GM18520 (cell line): ENCODE results near the gene DRG2.

ENCODE experiments used
- ATAC-seq: cut with Tn5 transposase; IDR thresholded peaks from one replicate; pipeline ENCODE4 v1.9.1; 2021; ENCODE audit not compliant: unreplicated experiment

The DRG2 gene

GRCh38 chr17:18074566-18075272, 13.0 kb upstream of the DRG2 start:
- no peak for ATAC-seq

- no peak for ATAC-seq
Measured at GRCh38 chr17:18076936-18077335, 10.8 kb upstream of the DRG2 start.

GRCh38 chr17:18079543-18079942, 8.2 kb upstream of the DRG2 start:
- ATAC-seq, result no peak

- no peak for ATAC-seq
Measured at GRCh38 chr17:18084256-18084655, 3.5 kb upstream of the DRG2 start.

DNA sequence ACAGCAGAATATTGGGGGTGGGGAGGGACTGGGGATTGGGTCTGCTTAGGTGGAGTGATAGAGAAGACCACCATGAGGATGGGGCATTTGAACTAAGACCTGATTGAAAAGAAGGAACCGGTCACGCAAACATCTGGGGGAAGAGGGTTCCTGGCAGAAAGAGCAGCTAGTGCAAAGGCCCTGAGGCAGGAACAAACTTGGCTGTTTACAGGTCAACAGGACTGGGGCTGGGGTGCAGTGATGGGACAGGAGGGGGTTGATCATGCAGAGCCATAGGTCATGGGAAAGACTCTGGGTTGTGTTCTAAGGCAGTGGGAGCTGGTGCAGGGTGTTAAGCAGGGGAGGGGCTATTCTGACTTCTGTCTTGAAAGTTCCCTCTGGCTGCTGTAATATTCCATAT, 1.9 kb downstream of the DRG2 start:
- ATAC-seq, result no peak

DNA sequence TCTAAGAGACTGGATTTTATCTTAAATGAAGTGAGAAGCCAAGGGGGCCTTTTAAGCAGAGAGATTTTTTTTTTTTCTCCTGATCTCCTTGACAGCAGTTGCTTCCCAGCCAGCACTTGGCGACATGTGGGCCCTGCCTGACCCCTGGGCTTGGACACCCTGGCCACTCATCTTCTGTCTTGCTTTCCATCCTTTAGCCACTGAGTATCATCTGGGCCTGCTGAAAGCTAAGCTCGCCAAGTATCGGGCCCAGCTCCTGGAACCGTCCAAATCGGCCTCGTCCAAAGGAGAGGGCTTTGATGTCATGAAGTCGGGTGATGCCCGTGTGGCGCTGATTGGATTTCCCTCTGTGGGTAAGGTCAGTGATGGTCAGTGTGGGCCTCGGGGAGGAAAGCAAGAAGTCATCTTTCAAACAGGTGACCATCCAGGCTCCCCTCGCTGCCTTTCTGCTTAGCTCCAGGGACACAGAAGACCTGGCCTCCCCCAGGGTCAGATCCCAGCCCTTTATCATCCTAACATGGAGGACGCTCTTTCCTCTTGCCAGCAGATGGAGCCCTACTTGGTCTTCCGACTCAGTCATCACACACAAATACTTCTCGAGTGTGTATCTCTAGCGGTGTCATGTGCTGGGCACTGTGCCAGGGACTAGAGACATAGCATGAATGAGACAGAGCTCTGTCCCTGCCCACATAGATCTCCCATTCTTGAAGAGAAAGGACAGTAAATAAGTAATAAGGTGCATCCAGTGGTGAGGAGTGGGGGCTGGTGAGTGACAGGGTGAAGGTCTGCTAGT, 6.1 kb downstream of the DRG2 start:
- ATAC-seq, result no peak

- no peak for ATAC-seq
Measured at GRCh38 chr17:18094409-18094807, 6.7 kb downstream of the DRG2 start.

- no peak for ATAC-seq
Measured at GRCh38 chr17:18099516-18099915, 11.8 kb downstream of the DRG2 start.

GRCh38 chr17:18100616-18101015, 12.9 kb downstream of the DRG2 start:
- no peak for ATAC-seq

- no peak for ATAC-seq
Measured at GRCh38 chr17:18101828-18102227, 14.1 kb downstream of the DRG2 start.

DNA sequence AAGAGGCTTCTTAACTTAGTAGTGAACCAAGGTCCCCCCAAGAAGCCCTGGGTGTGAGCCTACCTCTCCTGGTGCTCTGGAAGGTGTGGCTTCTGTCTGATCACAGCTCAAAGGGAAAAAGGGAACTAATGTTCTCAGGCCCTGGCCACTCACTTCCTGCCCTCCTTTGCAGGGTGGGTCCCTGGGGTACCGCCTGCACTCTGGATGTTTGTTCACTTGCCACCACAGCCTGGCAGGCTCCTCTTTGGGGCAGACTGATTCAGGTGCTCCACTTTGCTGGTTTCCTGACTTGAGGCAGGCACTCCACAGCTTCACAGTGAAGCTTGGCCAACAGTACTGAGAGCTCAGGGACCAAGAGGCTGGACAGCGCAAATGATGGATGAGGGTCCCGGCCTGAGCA, 14.9 kb downstream of the DRG2 start:
- ATAC-seq, result no peak

DNA sequence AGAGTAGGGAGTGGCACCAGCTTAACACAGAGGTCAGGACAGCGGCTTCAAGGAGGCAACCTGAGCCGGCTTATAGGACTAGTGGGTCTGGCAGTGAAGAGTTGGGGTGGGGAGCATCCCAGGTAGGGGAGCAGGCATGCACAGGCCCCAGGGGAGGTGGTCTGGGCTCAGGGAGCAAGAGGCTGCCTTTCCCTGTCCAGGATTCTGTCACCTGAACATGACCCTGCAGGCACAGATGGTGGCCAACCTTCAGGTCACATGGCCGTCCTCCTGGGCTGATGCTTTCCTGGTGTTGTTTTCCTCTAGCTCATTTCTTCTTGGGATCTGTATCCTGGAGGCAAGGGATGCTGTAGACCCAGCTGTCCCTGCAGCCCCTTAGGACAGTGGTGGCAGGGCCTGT, 17.3 kb downstream of the DRG2 start:
- ATAC-seq, result no peak

DNA sequence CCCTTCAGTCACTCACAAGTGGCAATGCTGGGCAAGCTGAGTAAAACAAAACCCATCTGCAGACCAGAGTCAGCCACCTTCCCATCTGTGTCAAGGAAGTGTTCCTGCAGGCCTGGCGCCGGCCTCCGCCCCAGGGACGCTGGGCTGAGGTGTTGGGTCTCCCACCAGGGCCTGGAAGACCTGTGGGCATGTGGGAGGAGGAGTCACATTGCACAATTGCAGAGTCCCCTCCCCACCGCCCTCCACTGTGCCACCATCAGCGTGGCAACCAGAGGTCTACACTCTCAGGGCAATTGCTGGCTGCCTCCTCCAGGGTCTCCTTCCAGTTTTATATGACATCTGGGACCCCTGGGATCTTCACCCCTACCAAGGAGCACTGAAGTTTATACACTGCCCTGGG, 17.8 kb downstream of the DRG2 start:
- ATAC-seq, result no peak

DNA sequence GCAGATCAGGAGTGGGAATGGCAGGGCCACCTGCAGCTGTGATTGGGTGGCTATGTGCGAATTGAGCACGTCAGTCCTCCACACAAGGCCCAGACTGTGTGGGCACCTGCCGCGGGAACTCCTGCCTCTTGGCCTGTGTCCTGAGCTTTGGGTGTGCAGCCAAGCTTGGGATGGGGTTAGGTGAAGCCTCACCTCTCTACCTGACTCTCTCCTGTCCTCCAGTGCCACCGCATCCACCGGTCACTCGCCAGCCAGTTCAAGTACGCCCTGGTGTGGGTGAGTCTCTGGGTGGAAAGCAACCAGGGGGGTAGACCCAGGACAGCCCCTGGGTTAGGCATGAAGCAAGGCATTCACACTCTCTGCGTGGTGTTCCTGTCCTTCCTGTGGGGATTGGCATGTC, 18.5 kb downstream of the DRG2 start:
- no peak for ATAC-seq

- ATAC-seq, result no peak
Measured at GRCh38 chr17:18107061-18107790, 19.5 kb downstream of the DRG2 start.

DNA sequence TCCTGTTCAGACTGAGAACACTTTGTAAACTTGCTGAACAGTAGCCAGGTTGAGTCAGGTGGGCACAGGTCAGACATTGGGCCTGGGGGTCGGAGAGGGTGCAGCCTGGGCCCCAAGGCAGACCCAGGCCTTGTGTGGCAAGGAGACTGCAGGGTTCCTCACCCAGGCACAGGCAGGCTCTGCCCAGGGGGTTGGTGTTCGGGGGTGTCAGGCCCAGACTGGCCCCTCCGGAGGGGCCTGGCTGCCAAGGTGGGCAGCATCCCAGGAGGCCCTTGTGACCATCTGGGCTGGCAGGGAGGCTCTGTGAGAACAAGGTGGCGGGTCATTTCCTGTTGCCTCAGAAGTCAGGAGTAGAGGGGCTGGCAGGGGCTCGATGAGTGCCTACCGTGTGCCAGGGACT, 20.2 kb downstream of the DRG2 start:
- ATAC-seq, result no peak

DNA sequence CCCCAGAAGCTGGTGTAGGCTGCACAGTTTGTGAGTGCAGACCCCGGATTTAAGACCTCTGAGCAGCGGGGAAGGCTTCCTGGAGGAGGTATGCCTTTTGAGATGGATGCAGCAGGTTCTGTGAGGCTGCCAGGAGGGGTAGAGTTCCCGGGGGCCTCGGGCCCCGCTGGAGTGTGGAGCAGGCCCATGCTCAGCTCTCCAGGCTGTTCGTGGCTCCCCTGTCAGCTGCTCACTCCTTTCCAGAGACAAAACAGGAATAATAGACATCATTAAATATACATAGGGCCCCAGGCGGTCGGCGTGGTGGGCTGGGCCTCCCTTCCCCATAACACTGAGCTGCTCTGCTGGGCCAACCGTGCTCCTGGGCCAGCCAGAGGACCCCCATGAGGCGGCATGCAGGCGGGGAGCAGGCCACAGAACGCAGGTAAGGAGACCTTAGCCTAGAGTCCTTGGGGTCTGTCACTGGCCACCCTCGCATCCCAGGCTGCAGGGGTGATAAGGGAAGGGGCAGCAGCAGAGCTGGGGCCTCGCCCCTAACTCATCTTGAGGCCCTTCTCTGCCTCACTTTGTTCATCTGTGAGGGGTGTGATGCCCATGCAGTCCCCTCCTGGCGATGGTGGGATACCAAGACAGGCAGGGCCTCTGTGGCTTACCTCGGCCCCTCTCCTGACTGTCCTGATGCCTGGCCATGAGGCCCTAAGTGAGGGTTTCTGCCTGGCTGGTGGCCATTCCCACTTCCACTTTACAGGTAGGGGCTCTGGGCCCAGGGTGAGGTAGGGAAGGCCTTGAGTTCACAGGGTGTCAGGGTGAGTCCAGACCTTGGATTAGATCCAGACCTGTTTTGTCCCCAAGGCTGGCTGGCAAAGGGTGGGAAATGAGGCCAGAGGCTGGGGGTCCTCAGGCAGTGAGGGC, 20.9 kb downstream of the DRG2 start, which contains the start of gene MYO15A:
TSS of gene MYO15A (plus strand) at position 356 of the 912 bp plus-strand sequence. CDS start 10,045 bp downstream, outside the sequence.
- ATAC-seq, result no peak

GRCh38 chr17:18109935-18110485, 22.3 kb downstream of the DRG2 start:
- no peak for ATAC-seq

DNA sequence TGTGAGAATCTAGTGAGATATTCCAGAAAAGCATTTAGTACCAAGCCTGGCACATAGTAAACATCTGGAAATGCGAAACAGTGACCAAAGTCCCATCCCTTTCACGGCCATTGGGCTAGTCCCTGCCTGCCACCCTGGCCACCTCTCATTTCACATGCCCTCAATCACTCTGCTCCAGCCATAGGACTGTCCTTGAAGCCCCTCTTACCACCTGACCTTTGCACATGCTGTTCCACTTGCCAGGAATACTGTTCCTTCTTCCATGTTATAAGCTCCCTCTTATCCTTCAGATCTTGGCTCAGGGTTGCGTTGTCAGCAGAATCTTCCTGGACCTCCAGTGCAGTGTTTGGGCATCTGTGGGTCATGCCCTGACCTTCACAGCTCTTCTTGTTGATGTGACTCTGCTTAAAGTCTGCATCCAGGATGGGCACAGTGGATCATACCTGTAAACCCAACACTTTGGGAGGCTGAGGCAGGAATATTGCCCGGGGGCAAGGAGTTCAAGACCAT, 22.9 kb downstream of the DRG2 start:
- no peak for ATAC-seq

- ATAC-seq, result no peak
Measured at GRCh38 chr17:18111330-18111971, 23.7 kb downstream of the DRG2 start.
